CD4-positive, alpha-beta memory T cell (primary cell): ENCODE results near the gene MTMR1. TPM values are rescaled to one million over a fixed set of nuclear protein-coding genes. Genes with fewer than 3 reads are reported as not detected.

Experiments used
- CTCF ChIA-PET: fragments of 350-600 bp; sonication (Branson Sonifier 250); formaldehyde crosslinking; loops from one replicate; lab custom pipeline; 2021; ENCODE audit warnings: inconsistent platforms; ENCODE audit not compliant: partially characterized antibody; lab: Charles Lee
- POLR2A ChIA-PET: fragments of 350-600 bp; sonication (Branson Sonifier 250); formaldehyde crosslinking; loops from one replicate; lab custom pipeline; 2021; ENCODE audit not compliant: partially characterized antibody; lab: Charles Lee
- DNase-seq, 5 donors: peaks; one replicate each; pipeline versions ENCODE4 v3.0.0 to v3.0.0-alpha.2; 2020 to 2022; ENCODE audit warnings: mixed read lengths in 1 of 5
- H3K27ac ChIP-seq: one replicate; pipeline ENCODE4 v1.7.0; 2013; ENCODE audit warnings: low read depth, low read length
- H3K27me3 ChIP-seq: 2 replicates; pipeline ENCODE4 v1.7.0; 2013; ENCODE audit warnings: mild to moderate bottlenecking, low read length, moderate library complexity; ENCODE audit not compliant: insufficient read depth
- H3K36me3 ChIP-seq: 2 replicates; pipeline ENCODE4 v1.7.0; 2013; ENCODE audit warnings: mild to moderate bottlenecking, low read length, moderate library complexity; ENCODE audit not compliant: insufficient read depth
- H3K4me1 ChIP-seq: 2 replicates; pipeline ENCODE4 v1.7.0; 2013; ENCODE audit warnings: mild to moderate bottlenecking, low read length, moderate library complexity; ENCODE audit not compliant: insufficient read depth
- H3K4me3 ChIP-seq, 2 donors: one replicate each; pipeline ENCODE4 v1.7.0; 2013; ENCODE audit warnings: low read length in 2 of 2, mild to moderate bottlenecking in 1 of 2
- H3K9me3 ChIP-seq, 2 donors: one replicate each; pipeline ENCODE4 v1.7.0; 2013; ENCODE audit warnings: low read length in 2 of 2, control low read depth in 1 of 2; ENCODE audit not compliant: control insufficient read depth in 1 of 2
- H3K27ac Mint-ChIP-seq, 7 donors: one replicate each; pipeline ENCODE4 v1.8.0; 2020 to 2021; ENCODE audit warnings: mixed read lengths in 7 of 7, mild to moderate bottlenecking in 6 of 7, inconsistent platforms in 3 of 7, moderate library complexity in 3 of 7
- H3K27me3 Mint-ChIP-seq, 2 donors: one replicate each; pipeline ENCODE4 v1.8.0; 2020 to 2021; ENCODE audit warnings: mixed read lengths in 2 of 2
- H3K36me3 Mint-ChIP-seq, 2 donors: one replicate each; pipeline ENCODE4 v1.8.0; 2020 to 2021; ENCODE audit warnings: mixed read lengths in 2 of 2, inconsistent platforms in 1 of 2, mild to moderate bottlenecking in 1 of 2
- H3K4me1 Mint-ChIP-seq, 4 donors: one replicate each; pipeline ENCODE4 v1.8.0; 2020 to 2021; ENCODE audit warnings: mixed read lengths in 4 of 4, mild to moderate bottlenecking in 1 of 4
- H3K4me3 Mint-ChIP-seq, 8 donors: one replicate each; pipeline ENCODE4 v1.8.0; 2020 to 2021; ENCODE audit warnings: mixed read lengths in 8 of 8, mild to moderate bottlenecking in 7 of 8, moderate library complexity in 6 of 8, inconsistent platforms in 3 of 8
- H3K9me3 Mint-ChIP-seq, 8 donors: one replicate each; pipeline ENCODE4 v1.8.0; 2020 to 2021; ENCODE audit warnings: mixed read lengths in 8 of 8, mild to moderate bottlenecking in 5 of 8, inconsistent platforms in 3 of 8, moderate library complexity in 1 of 8
- intact Hi-C: fragments of 100-400 bp; cut with micrococcal nuclease; formaldehyde crosslinking; loops from one replicate; pipeline ENCODE4 v1.15.1; 2023
- polyA plus RNA-seq, 2 donors: library from polyadenylated mRNA; unstranded; fragments of 300-500 nt; fragmentation: Illumina TruSeq; gene quantifications; one replicate each; pipeline ENCODE4 v1.2.3, GENCODE V29; 2021
- total RNA-seq, 2 experiments: library from RNA; stranded (reverse); gene quantifications; one replicate each; pipeline ENCODE4 v1.2.3, GENCODE V29; 2021

Gene MTMR1
- total and polyA plus RNA-seq, 4 experiments from 2014 or later: 15.1 to 37.6 (median 29.5) TPM

DNA sequence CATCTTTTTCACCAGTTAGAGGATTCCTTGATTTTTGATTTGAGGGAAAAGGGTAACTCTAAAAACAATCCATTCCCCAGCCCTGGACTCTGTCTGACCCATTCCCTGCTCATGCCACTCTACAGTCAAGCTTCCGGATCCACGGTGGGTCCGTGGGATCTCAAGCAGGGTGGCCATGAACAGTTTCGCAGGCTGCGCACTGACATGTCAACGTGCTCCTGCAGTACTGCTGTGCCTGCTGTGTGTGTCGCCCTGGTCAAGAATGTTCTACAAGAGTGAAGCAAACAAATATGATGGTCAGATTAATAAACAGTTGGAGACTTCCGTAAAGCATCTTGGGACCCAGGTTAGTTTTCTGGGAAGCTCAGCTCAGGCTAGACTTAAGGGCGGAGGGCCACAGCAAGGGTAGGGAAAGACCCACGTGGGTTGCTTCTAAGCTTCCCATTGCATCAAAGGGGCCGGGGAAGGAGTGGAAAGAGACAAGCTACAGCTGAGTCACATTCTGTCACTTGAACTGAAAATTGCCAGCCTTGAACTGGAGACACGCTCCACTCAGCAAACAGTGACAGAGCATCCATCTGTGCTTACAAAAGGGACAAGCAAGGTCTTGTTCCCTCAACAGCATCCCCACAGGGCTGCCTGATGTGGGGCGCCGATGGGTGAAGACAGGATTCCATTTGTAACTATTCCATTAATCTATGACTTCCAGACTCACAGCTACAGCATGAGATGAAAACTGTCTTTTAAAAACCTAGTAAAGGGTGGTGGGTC lies 81.8 kb downstream of the MTMR1 start:
- H3K27me3 ChIP-seq: no peaks in the 10 kb centered on the region
- H3K27ac Mint-ChIP-seq: peak overlapping the region in 1 of 7 donors; percentile 52
- intact Hi-C loops: no loop called here
- H3K36me3 Mint-ChIP-seq: peaks cover 0 to 3% of the 10 kb centered on the region in 2 donors
- no peaks in the 10 kb centered on the region for H3K4me1 ChIP-seq
- peaks cover 0 to under 1% (median 0%) of the 10 kb centered on the region in 8 donors for H3K9me3 Mint-ChIP-seq
- H3K36me3 ChIP-seq: no peaks in the 10 kb centered on the region
- CTCF ChIA-PET: interaction anchor here (4.8 kb wide), 1 partner anchor 307 kb away, joined by 23 read pairs; no protein-coding TSS in a partner anchor
- H3K9me3 ChIP-seq: no peaks in the 10 kb centered on the region
- peaks cover 0 to 1% (median under 1%) of the 10 kb centered on the region in 4 donors for H3K4me1 Mint-ChIP-seq
- POLR2A ChIA-PET: no interaction called here
- no peak overlapping the region for H3K27ac ChIP-seq
- no peak for DNase-seq
- no peak overlapping the region for H3K4me3 Mint-ChIP-seq
- no peak overlapping the region for H3K4me3 ChIP-seq
- no peaks in the 10 kb centered on the region for H3K27me3 Mint-ChIP-seq

DNA sequence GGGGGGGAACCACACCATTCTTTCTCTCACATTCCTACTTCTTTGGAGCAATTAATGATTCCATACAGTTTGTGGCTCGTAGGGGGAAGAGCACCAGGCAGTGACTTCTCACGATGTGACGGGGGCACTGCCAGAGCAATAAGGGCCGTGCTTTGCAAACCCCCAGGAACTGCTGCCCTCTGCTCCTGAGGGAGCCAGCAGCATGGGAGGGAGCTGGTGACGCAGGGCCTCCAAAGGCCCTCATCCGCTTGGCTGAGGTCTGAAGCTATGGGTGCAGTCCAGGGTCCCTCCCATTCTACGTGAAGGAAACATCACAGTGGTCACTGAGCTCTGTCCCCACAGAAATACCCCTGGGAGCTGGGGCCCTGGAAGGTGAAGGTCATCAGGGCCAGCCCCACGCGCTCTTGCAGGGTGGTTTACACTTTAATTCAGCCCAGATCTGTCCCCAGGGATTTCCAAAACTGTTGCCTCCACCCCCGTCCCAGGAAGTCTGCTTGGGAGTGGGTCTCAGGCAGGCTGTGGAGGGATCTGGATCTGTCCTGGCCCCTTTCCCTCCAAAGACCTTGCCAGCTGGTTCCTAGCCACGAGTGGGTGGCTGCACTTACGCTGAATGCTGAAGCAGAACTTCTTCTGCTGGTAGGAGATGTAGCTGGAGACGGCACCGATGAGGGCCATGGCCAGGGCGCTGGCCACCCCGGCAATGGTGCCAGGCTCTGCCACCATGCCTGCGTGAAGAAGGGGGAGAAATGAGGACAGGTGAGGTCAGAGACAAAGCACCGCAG lies 82.6 kb downstream of the MTMR1 start:
- no peak for DNase-seq
- no peaks in the 10 kb centered on the region for H3K9me3 ChIP-seq
- no peaks in the 10 kb centered on the region for H3K36me3 ChIP-seq
- H3K27me3 ChIP-seq: no peaks in the 10 kb centered on the region
- POLR2A ChIA-PET: no interaction called here
- no peak overlapping the region for H3K4me3 Mint-ChIP-seq
- CTCF ChIA-PET: interaction anchor here (4.8 kb wide), 1 partner anchor 307 kb away, joined by 23 read pairs; no protein-coding TSS in a partner anchor
- peaks cover 0 to 2% (median under 1%) of the 10 kb centered on the region in 4 donors for H3K4me1 Mint-ChIP-seq
- intact Hi-C loops: no loop called here
- peaks cover 0 to 3% of the 10 kb centered on the region in 2 donors for H3K36me3 Mint-ChIP-seq
- no peak overlapping the region for H3K27ac ChIP-seq
- peak overlapping the region in 1 of 7 donors; percentile 13 for H3K27ac Mint-ChIP-seq
- H3K9me3 Mint-ChIP-seq: peaks cover 0 to 2% (median 0%) of the 10 kb centered on the region in 8 donors
- no peaks in the 10 kb centered on the region for H3K4me1 ChIP-seq
- no peak overlapping the region for H3K4me3 ChIP-seq
- H3K27me3 Mint-ChIP-seq: no peaks in the 10 kb centered on the region

DNA sequence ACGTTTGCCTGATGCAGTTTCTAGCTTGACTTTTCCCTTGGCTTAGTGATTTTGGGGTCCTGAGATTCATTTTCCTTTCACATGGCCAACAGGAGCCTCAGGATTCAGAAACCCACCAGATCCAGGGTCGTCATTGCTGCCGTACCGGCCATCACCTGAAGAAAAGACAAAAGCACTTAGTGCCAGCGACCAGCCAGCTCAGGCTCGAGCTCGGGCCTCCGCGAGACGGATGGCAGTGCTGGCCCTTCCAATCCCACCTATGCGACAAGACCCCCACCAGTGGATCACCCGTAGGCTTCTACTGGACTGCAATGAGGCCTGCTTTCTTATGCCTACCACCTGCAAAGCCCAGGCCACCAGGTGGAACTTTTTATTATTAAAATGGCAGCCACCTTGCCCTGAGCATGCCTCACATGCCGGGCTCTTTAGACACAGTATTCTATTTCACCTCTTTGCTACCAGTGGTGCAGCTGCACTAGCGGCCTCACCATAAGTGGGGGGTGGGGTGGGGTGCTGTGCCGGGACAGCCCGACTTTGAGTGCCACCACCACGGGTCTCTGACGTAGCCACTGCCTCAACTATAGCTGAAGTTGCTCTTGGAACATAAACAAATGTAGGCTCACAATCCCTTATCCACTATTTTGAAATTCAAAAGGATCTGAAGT lies 84.3 kb downstream of the MTMR1 start:
- Histone ChIP-seq H3K36me3 (no peaks in the 10 kb centered on the region), H3K27ac (no peak overlapping the region), H3K9me3 (no peaks in the 10 kb centered on the region), H3K4me3 (no peak overlapping the region), H3K4me1 (no peaks in the 10 kb centered on the region), H3K27me3 (no peaks in the 10 kb centered on the region)
- peak overlapping the region in 1 of 7 donors; percentile 35 for H3K27ac Mint-ChIP-seq
- peaks cover 0 to 2% (median 0%) of the 10 kb centered on the region in 4 donors for H3K4me1 Mint-ChIP-seq
- intact Hi-C loops: no loop called here
- no peak for DNase-seq
- H3K27me3 Mint-ChIP-seq: no peaks in the 10 kb centered on the region
- POLR2A ChIA-PET: interaction anchor here (0.7 kb wide), 1 partner anchor 839 kb away, joined by 4 read pairs; the partner anchor contains the start of gene EOLA2
- H3K36me3 Mint-ChIP-seq: peaks cover 0 to 3% of the 10 kb centered on the region in 2 donors
- CTCF ChIA-PET: interaction anchor here (4.8 kb wide), 1 partner anchor 305 kb away, joined by 23 read pairs; no protein-coding TSS in a partner anchor
- H3K9me3 Mint-ChIP-seq: peaks cover 0 to 2% (median 0%) of the 10 kb centered on the region in 8 donors
- H3K4me3 Mint-ChIP-seq: no peak overlapping the region

DNA sequence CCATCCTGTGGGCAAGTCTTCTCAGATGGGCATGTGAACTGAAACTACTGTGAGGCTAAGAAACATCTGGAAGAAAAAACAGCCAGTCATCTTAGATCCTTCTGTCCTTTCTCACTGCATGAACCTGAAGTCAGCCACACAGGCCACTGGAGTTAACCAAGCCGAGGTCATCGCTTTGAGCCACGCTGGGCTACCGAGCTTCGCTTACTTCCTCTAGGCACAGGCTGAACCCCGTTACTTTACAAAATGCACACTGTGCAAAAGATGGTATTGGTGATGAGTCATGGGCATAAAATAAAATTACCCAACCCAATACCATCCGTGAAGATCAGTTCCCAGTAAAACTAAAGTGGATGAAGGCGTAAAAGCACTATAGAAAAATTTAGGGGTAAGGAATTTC lies 86.2 kb downstream of the MTMR1 start:
- Mint-ChIP-seq H3K9me3 (peaks cover 0 to 2% (median 0%) of the 10 kb centered on the region in 8 donors), H3K36me3 (peaks cover 0 to 3% of the 10 kb centered on the region in 2 donors), H3K27me3 (no peaks in the 10 kb centered on the region), H3K4me3 (no peak overlapping the region), H3K27ac (no peak overlapping the region), H3K4me1 (peaks cover 0 to 2% (median 0%) of the 10 kb centered on the region in 4 donors)
- Histone ChIP-seq H3K9me3 (no peaks in the 10 kb centered on the region), H3K4me1 (no peaks in the 10 kb centered on the region), H3K36me3 (no peaks in the 10 kb centered on the region), H3K27me3 (no peaks in the 10 kb centered on the region), H3K27ac (no peak overlapping the region), H3K4me3 (no peak overlapping the region)
- POLR2A ChIA-PET: no interaction called here
- intact Hi-C loops: no loop called here
- no peak for DNase-seq
- CTCF ChIA-PET: interaction anchor here (4.8 kb wide), 1 partner anchor 303 kb away, joined by 23 read pairs; no protein-coding TSS in a partner anchor

DNA sequence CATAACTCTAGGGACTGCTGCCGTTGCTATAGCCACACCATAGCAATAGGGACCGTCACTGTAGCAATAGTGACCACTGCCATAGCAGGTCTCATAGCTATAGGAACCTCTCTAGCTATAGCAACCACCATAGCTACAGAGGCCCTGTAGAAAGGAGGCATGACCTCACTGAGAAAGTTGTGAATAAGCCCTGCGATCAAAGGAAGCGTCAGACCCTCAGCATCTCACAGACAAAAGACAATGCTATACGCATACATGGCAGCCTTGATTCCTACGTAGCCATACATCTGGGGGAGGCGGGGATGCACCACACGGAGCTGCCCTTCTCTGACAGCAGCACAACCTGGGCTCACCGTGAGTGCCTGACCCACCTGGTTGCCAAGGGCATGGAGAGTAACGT lies 88.5 kb downstream of the MTMR1 start:
- Mint-ChIP-seq H3K27me3 (no peaks in the 10 kb centered on the region), H3K36me3 (peaks cover 0 to 5% of the 10 kb centered on the region in 2 donors), H3K4me3 (no peak overlapping the region), H3K9me3 (peaks cover 0 to 2% (median 0%) of the 10 kb centered on the region in 8 donors), H3K4me1 (peaks cover 0 to 2% (median 0%) of the 10 kb centered on the region in 4 donors), H3K27ac (peak overlapping the region in 1 of 7 donors; percentile 12)
- ChIA-PET POLR2A (no interaction called here), CTCF (interaction anchor here (1.4 kb wide), 1 partner anchor 300 kb away, joined by 5 read pairs; no protein-coding TSS in a partner anchor)
- Histone ChIP-seq H3K27me3 (no peaks in the 10 kb centered on the region), H3K4me3 (no peak overlapping the region), H3K9me3 (no peaks in the 10 kb centered on the region), H3K27ac (no peak overlapping the region), H3K4me1 (no peaks in the 10 kb centered on the region), H3K36me3 (no peaks in the 10 kb centered on the region)
- intact Hi-C loops: no loop called here
- DNase-seq: no peak

DNA sequence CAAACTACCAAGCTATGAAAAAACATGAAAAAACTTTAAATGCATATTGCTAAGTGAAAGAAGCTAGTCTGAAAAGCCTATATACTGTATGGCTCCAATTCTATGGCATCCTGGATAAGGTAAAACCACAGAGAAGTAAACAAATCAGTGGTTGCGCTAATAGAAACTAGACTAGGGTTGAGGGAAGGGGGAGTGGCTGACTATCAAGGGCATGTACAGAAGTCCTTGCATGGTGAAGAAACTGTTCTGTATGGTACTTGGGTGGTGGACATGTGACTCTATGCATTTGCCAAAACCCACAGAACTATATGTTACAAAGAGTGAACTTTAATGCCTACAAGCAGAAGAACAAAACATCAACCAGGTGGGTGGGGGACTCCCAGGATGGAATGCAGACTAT lies 96.8 kb downstream of the MTMR1 start:
- H3K4me1 ChIP-seq: no peaks in the 10 kb centered on the region
- H3K27ac ChIP-seq: no peak overlapping the region
- no peaks in the 10 kb centered on the region for H3K36me3 ChIP-seq
- H3K27me3 ChIP-seq: no peaks in the 10 kb centered on the region
- ChIA-PET POLR2A (no interaction called here), CTCF (no interaction called here)
- H3K27me3 Mint-ChIP-seq: no peaks in the 10 kb centered on the region
- no peak overlapping the region for H3K27ac Mint-ChIP-seq
- no peak overlapping the region for H3K4me3 Mint-ChIP-seq
- no peaks in the 10 kb centered on the region for H3K9me3 ChIP-seq
- peaks cover 37 to 45% of the 10 kb centered on the region in 2 donors for H3K36me3 Mint-ChIP-seq
- no peak overlapping the region for H3K4me3 ChIP-seq
- no peaks in the 10 kb centered on the region for H3K9me3 Mint-ChIP-seq
- intact Hi-C loops: no loop called here
- no peak for DNase-seq
- no peaks in the 10 kb centered on the region for H3K4me1 Mint-ChIP-seq
